Activated naive CD8-positive, alpha-beta T cell treated with anti-CD3 and anti-CD28 coated beads for 36 hours (primary cell): Measurements from ENCODE around the gene DSE. TPM values are rescaled to one million over a fixed set of nuclear protein-coding genes. Genes with fewer than 3 reads are reported as not detected.

ENCODE experiments used
- DNase-seq: peaks from one replicate; pipeline ENCODE4 v3.0.0; 2021
- H3K27ac Mint-ChIP-seq: one replicate; pipeline ENCODE4 v1.8.0; 2022; ENCODE audit warnings: mild to moderate bottlenecking, moderate library complexity, mixed read lengths
- H3K27me3 Mint-ChIP-seq: one replicate; pipeline ENCODE4 v1.8.0; 2022; ENCODE audit warnings: mild to moderate bottlenecking, mixed read lengths
- H3K36me3 Mint-ChIP-seq: one replicate; pipeline ENCODE4 v1.8.0; 2021; ENCODE audit warnings: mild to moderate bottlenecking, mixed read lengths
- H3K4me1 Mint-ChIP-seq: one replicate; pipeline ENCODE4 v1.8.0; 2021; ENCODE audit warnings: mixed read lengths
- H3K4me3 Mint-ChIP-seq: one replicate; pipeline ENCODE4 v1.8.0; 2022; ENCODE audit warnings: mild to moderate bottlenecking, moderate library complexity, mixed read lengths
- H3K9me3 Mint-ChIP-seq: one replicate; pipeline ENCODE4 v1.8.0; 2022; ENCODE audit warnings: mixed read lengths
- total RNA-seq, 2 experiments: library from RNA; stranded (reverse); gene quantifications; one replicate each; pipeline ENCODE4 v1.2.3, GENCODE V29; 2021

DSE gene
- total RNA-seq, 2 experiments from 2014 or later: 3.2 to 4.9 TPM

- no peaks in the 10 kb centered on the region for H3K36me3 Mint-ChIP-seq
- H3K9me3 Mint-ChIP-seq: peaks cover 4% of the 10 kb centered on the region
- H3K4me1 Mint-ChIP-seq: no peaks in the 10 kb centered on the region
- H3K4me3 Mint-ChIP-seq: no peak overlapping the region
- DNase-seq: no peak
- no peak overlapping the region for H3K27ac Mint-ChIP-seq
- no peaks in the 10 kb centered on the region for H3K27me3 Mint-ChIP-seq
Observed at GRCh38 chr6:116349216-116349615, 21.5 kb upstream of the DSE start.

- H3K36me3 Mint-ChIP-seq: no peaks in the 10 kb centered on the region
- H3K27ac Mint-ChIP-seq: no peak overlapping the region
- DNase-seq: no peak
- no peak overlapping the region for H3K4me3 Mint-ChIP-seq
- no peaks in the 10 kb centered on the region for H3K27me3 Mint-ChIP-seq
- peaks cover 4% of the 10 kb centered on the region for H3K9me3 Mint-ChIP-seq
- no peaks in the 10 kb centered on the region for H3K4me1 Mint-ChIP-seq
Observed at GRCh38 chr6:116351101-116351500, 19.6 kb upstream of the DSE start.

GRCh38 chr6:116352515-116353471, 18.0 kb upstream of the DSE start:
- Mint-ChIP-seq H3K27me3 (no peaks in the 10 kb centered on the region), H3K4me1 (no peaks in the 10 kb centered on the region), H3K4me3 (no peak overlapping the region), H3K36me3 (no peaks in the 10 kb centered on the region), H3K27ac (no peak overlapping the region), H3K9me3 (no peaks in the 10 kb centered on the region)
- no peak for DNase-seq

- DNase-seq: no peak
- H3K4me1 Mint-ChIP-seq: no peaks in the 10 kb centered on the region
- no peaks in the 10 kb centered on the region for H3K36me3 Mint-ChIP-seq
- no peak overlapping the region for H3K4me3 Mint-ChIP-seq
- no peaks in the 10 kb centered on the region for H3K9me3 Mint-ChIP-seq
- H3K27me3 Mint-ChIP-seq: no peaks in the 10 kb centered on the region
- H3K27ac Mint-ChIP-seq: no peak overlapping the region
Observed at GRCh38 chr6:116354236-116354635, 16.5 kb upstream of the DSE start.

- peaks cover 2% of the 10 kb centered on the region for H3K9me3 Mint-ChIP-seq
- no peak overlapping the region for H3K4me3 Mint-ChIP-seq
Observed at GRCh38 chr6:116355796-116356195, 15.0 kb upstream of the DSE start.

GRCh38 chr6:116359131-116359530, 11.6 kb upstream of the DSE start:
- Mint-ChIP-seq H3K27me3 (no peaks in the 10 kb centered on the region), H3K36me3 (no peaks in the 10 kb centered on the region), H3K9me3 (peaks cover 2% of the 10 kb centered on the region), H3K4me1 (no peaks in the 10 kb centered on the region), H3K27ac (no peak overlapping the region), H3K4me3 (no peak overlapping the region)
- no peak for DNase-seq

More at GRCh38 chr6:116355796-116356195, 15.0 kb upstream of the DSE start:
- no peaks in the 10 kb centered on the region for H3K4me1 Mint-ChIP-seq
- H3K27ac Mint-ChIP-seq: no peak overlapping the region
- no peak for DNase-seq
- H3K27me3 Mint-ChIP-seq: no peaks in the 10 kb centered on the region
- H3K36me3 Mint-ChIP-seq: no peaks in the 10 kb centered on the region

GRCh38 chr6:116359835-116360234, 10.9 kb upstream of the DSE start:
- no peak overlapping the region for H3K4me3 Mint-ChIP-seq
- H3K27me3 Mint-ChIP-seq: no peaks in the 10 kb centered on the region
- H3K27ac Mint-ChIP-seq: no peak overlapping the region
- H3K36me3 Mint-ChIP-seq: no peaks in the 10 kb centered on the region
- no peak for DNase-seq
- no peaks in the 10 kb centered on the region for H3K4me1 Mint-ChIP-seq
- H3K9me3 Mint-ChIP-seq: peaks cover 2% of the 10 kb centered on the region

GRCh38 chr6:116362276-116362675, 8.5 kb upstream of the DSE start:
- no peaks in the 10 kb centered on the region for H3K4me1 Mint-ChIP-seq
- H3K27ac Mint-ChIP-seq: no peak overlapping the region
- no peaks in the 10 kb centered on the region for H3K36me3 Mint-ChIP-seq

GRCh38 chr6:116363759-116364158, 7.0 kb upstream of the DSE start:
- H3K9me3 Mint-ChIP-seq: peaks cover 2% of the 10 kb centered on the region
- no peak for DNase-seq
- H3K4me1 Mint-ChIP-seq: peaks cover 3% of the 10 kb centered on the region
- H3K4me3 Mint-ChIP-seq: no peak overlapping the region
- no peaks in the 10 kb centered on the region for H3K36me3 Mint-ChIP-seq
- H3K27me3 Mint-ChIP-seq: peaks cover 3% of the 10 kb centered on the region
- H3K27ac Mint-ChIP-seq: no peak overlapping the region

More at GRCh38 chr6:116362276-116362675, 8.5 kb upstream of the DSE start:
- Mint-ChIP-seq H3K27me3 (peaks cover 3% of the 10 kb centered on the region), H3K9me3 (peaks cover 2% of the 10 kb centered on the region), H3K4me3 (no peak overlapping the region)
- DNase-seq: no peak

- Mint-ChIP-seq H3K9me3 (peaks cover 2% of the 10 kb centered on the region), H3K27ac (no peak overlapping the region), H3K4me3 (no peak overlapping the region), H3K36me3 (no peaks in the 10 kb centered on the region), H3K4me1 (peaks cover 3% of the 10 kb centered on the region), H3K27me3 (peaks cover 3% of the 10 kb centered on the region)
- no peak for DNase-seq
Observed at GRCh38 chr6:116364321-116364720, 6.4 kb upstream of the DSE start.

GRCh38 chr6:116365743-116366142, 5.0 kb upstream of the DSE start:
- DNase-seq: no peak
- Mint-ChIP-seq H3K4me3 (no peak overlapping the region), H3K9me3 (no peaks in the 10 kb centered on the region), H3K4me1 (peaks cover 11% of the 10 kb centered on the region), H3K36me3 (no peaks in the 10 kb centered on the region), H3K27me3 (peaks cover 9% of the 10 kb centered on the region), H3K27ac (no peak overlapping the region)

GRCh38 chr6:116366740-116367275, 3.9 kb upstream of the DSE start:
- H3K36me3 Mint-ChIP-seq: no peaks in the 10 kb centered on the region
- H3K4me3 Mint-ChIP-seq: no peak overlapping the region
- no peak for DNase-seq
- peaks cover 13% of the 10 kb centered on the region for H3K4me1 Mint-ChIP-seq
- H3K27me3 Mint-ChIP-seq: peaks cover 18% of the 10 kb centered on the region
- H3K27ac Mint-ChIP-seq: no peak overlapping the region
- H3K9me3 Mint-ChIP-seq: no peaks in the 10 kb centered on the region

GRCh38 chr6:116369540-116369939, 1.2 kb upstream of the DSE start:
- Mint-ChIP-seq H3K4me1 (peaks cover 15% of the 10 kb centered on the region), H3K4me3 (peak overlapping the region; percentile 73), H3K27ac (peak overlapping the region; percentile 59), H3K27me3 (peaks cover 40% of the 10 kb centered on the region), H3K9me3 (no peaks in the 10 kb centered on the region), H3K36me3 (no peaks in the 10 kb centered on the region)
- DNase-seq: no peak

- no peaks in the 10 kb centered on the region for H3K36me3 Mint-ChIP-seq
- H3K4me1 Mint-ChIP-seq: peaks cover 15% of the 10 kb centered on the region
- peak overlapping the region; percentile 59 for H3K27ac Mint-ChIP-seq
- H3K9me3 Mint-ChIP-seq: no peaks in the 10 kb centered on the region
- H3K27me3 Mint-ChIP-seq: peaks cover 41% of the 10 kb centered on the region
- DNase-seq: no peak
- peak overlapping the region; percentile 73 for H3K4me3 Mint-ChIP-seq
Observed at GRCh38 chr6:116369964-116370759, 585 bp upstream of the DSE start.
